A549 (cell line): ENCODE measurements around the gene CR1. TPM values are rescaled to one million over a fixed set of nuclear protein-coding genes. Genes with fewer than 3 reads are reported as not detected.

Experiments
- ATAC-seq, 2 experiments: fragments of 200-7000 bp in 1 of 2; fragments of >200 bp in 1 of 2; cut with Nextera tagmentation in 1 of 2; cut with Tn5 transposase in 1 of 2; 3 replicates each; pipeline versions ENCODE4 v1.8.0 to v1.9.1; 2018 to 2020; ENCODE audit warnings: mild to moderate bottlenecking in 1 of 2, moderate library complexity in 1 of 2
- CTCF ChIA-PET: fragments of 300-600 bp; sonication (Branson Sonifier 250); formaldehyde crosslinking; extraction: SDS; loops from one replicate; lab custom pipeline; 2021; ENCODE audit warnings: antibody characterized with exemption, inconsistent platforms; lab: Yijun Ruan, JAX
- POLR2A ChIA-PET: fragments of 350-600 bp; formaldehyde crosslinking; extraction: SDS; loops from one replicate; lab custom pipeline; 2021; ENCODE audit warnings: antibody characterized with exemption, inconsistent platforms; lab: Yijun Ruan, JAX
- DNase-seq, 2 experiments: peaks; one replicate each; pipeline versions ENCODE4 v3.0.0 to v3.0.0-alpha.2; 2011 to 2016; ENCODE audit warnings: low read depth in 1 of 2, low spot score in 1 of 2
- FAIRE-seq: peaks from 2 replicates; lab custom pipeline; 2011; peaks lifted over from hg19 to GRCh38; lab: Jason Lieb, UNC
- H3K27ac ChIP-seq, 2 experiments: fragments of >200 bp; sonication (Bioruptor Twin); formaldehyde crosslinking; 3 replicates each; pipeline ENCODE4 v1.5.1; 2016 to 2017
- H3K4me1 ChIP-seq: fragments of >200 bp; sonication (Bioruptor Twin); formaldehyde crosslinking; 3 replicates; pipeline ENCODE4 v1.6.1; 2016
- H3K4me2 ChIP-seq: fragments of >200 bp; sonication (Bioruptor Twin); formaldehyde crosslinking; 3 replicates; pipeline ENCODE4 v1.6.1; 2016
- H3K4me3 ChIP-seq: fragments of >200 bp; sonication (Bioruptor Twin); formaldehyde crosslinking; 3 replicates; pipeline ENCODE4 v1.5.1; 2016
- H3K9me3 ChIP-seq: fragments of >200 bp; sonication (Bioruptor Twin); formaldehyde crosslinking; 3 replicates; pipeline ENCODE4 v1.6.1; 2016
- BHLHE40 ChIP-seq: IDR thresholded peaks from 2 replicates; pipeline ENCODE4 v1.6.1; 2012; ENCODE audit warnings: low read depth, low read length, inconsistent platforms
- CBX2 ChIP-seq: fragments of 200-600 bp; sonication (generic); IDR thresholded peaks from 2 replicates; pipeline ENCODE4 v1.6.1; 2016; ENCODE audit warnings: low read depth, mild to moderate bottlenecking, borderline replicate concordance
- EHF ChIP-seq: fragments of 250-450 bp; sonication (Bioruptor Pico); IDR thresholded peaks from 2 replicates; pipeline ENCODE4 v1.5.0; 2020; ENCODE audit warnings: mild to moderate bottlenecking
- ESRRA ChIP-seq: fragments of 150-350 bp; IDR thresholded peaks from 2 replicates; pipeline ENCODE4 v1.6.1; 2014; ENCODE audit warnings: mild to moderate bottlenecking, low read length, borderline replicate concordance
- FOXS1 ChIP-seq: fragments of 250-450 bp; sonication (Bioruptor Pico); IDR thresholded peaks from 2 replicates; pipeline ENCODE4 v1.5.0; 2020; ENCODE audit warnings: mild to moderate bottlenecking, moderate library complexity
- GATA3 ChIP-seq: IDR thresholded peaks from 2 replicates; pipeline ENCODE4 v1.6.1; 2012; ENCODE audit warnings: borderline replicate concordance
- JUNB ChIP-seq: fragments of >200 bp; sonication (Bioruptor Twin); formaldehyde crosslinking; IDR thresholded peaks from 2 replicates; pipeline ENCODE4 v1.6.1; 2016
- KDM5A ChIP-seq: fragments of 200-600 bp; sonication (generic); IDR thresholded peaks from 2 replicates; pipeline ENCODE4 v1.6.1; 2016; ENCODE audit warnings: antibody characterized with exemption, mild to moderate bottlenecking
- NFE2L2 ChIP-seq: fragments of 150-350 bp; conservative IDR thresholded peaks from 2 replicates; pipeline ENCODE4 v1.6.1; 2014; ENCODE audit warnings: low read length
- NPAS2 ChIP-seq: fragments of 250-450 bp; sonication (Bioruptor Pico); IDR thresholded peaks from 2 replicates; pipeline ENCODE4 v1.8.0; 2022; ENCODE audit warnings: mild to moderate bottlenecking, moderate library complexity, borderline replicate concordance
- POLR2A ChIP-seq: IDR thresholded peaks from 2 replicates; pipeline ENCODE4 v1.6.1; 2012; ENCODE audit warnings: mild to moderate bottlenecking, low read length
- RCOR1 ChIP-seq: fragments of 150-350 bp; IDR thresholded peaks from 2 replicates; pipeline ENCODE4 v1.6.1; 2014; ENCODE audit warnings: antibody characterized with exemption, low read length, low read depth
- RFX5 ChIP-seq: fragments of 450-650 bp; IDR thresholded peaks from 2 replicates; pipeline ENCODE4 v1.7.1; 2014; ENCODE audit warnings: antibody characterized with exemption, mild to moderate bottlenecking, moderate library complexity
- RNF2 ChIP-seq: fragments of 200-600 bp; sonication (generic); IDR thresholded peaks from 2 replicates; pipeline ENCODE4 v1.6.1; 2016; ENCODE audit warnings: low read depth, mild to moderate bottlenecking, antibody characterized with exemption, moderate library complexity, borderline replicate concordance
- ZC3H11A ChIP-seq: fragments of 450-650 bp; IDR thresholded peaks from 2 replicates; pipeline ENCODE4 v1.6.1; 2014; ENCODE audit warnings: antibody characterized with exemption, mild to moderate bottlenecking
- ZSCAN20 ChIP-seq: fragments of 250-450 bp; sonication (Bioruptor Pico); IDR thresholded peaks from 2 replicates; pipeline ENCODE4 v1.8.0; 2022; ENCODE audit warnings: mild to moderate bottlenecking, moderate library complexity
- WGBS: methylation state at CpG from one replicate; pipeline ENCODE4 v1.1.6; 2017; ENCODE audit errors: missing lambda C conversion rate; 5-methylcytosine and 5-hydroxymethylcytosine counted together
- polyA plus RNA-seq, 4 experiments: library from polyadenylated mRNA; depleted of rRNA in 3 of 4; stranded (reverse); fragments of >200 nt; fragmentation: RNase III in 1 of 4; extraction: RNeasy Plus Mini Kit Qiagen cat#74134 plus additional on column Dnase treatment in 1 of 4; gene quantifications; 2 replicates in 3 of 4; 3 replicates in 1 of 4; pipeline ENCODE4 v1.2.3, GENCODE V29; 2011 to 2017
- TF ChIP-seq, protein P1 (sequence below): fragments of 450-650 bp; IDR thresholded peaks from 2 replicates; pipeline ENCODE4 v1.6.1; 2014; ENCODE audit warnings: antibody characterized with exemption
- TF ChIP-seq, protein P2 (sequence below): IDR thresholded peaks from 2 replicates; pipeline ENCODE4 v1.6.1; 2012; ENCODE audit warnings: low read depth, borderline replicate concordance
- TF ChIP-seq, protein P3 (sequence below): fragments of >200 bp; sonication (Bioruptor Twin); formaldehyde crosslinking; IDR thresholded peaks from 3 replicates; pipeline ENCODE4 v1.5.1; 2016

The CR1 gene
- polyA plus RNA-seq, 2 of the 4 experiments (the other 2 are of a cell fraction) = not detected

DNA sequence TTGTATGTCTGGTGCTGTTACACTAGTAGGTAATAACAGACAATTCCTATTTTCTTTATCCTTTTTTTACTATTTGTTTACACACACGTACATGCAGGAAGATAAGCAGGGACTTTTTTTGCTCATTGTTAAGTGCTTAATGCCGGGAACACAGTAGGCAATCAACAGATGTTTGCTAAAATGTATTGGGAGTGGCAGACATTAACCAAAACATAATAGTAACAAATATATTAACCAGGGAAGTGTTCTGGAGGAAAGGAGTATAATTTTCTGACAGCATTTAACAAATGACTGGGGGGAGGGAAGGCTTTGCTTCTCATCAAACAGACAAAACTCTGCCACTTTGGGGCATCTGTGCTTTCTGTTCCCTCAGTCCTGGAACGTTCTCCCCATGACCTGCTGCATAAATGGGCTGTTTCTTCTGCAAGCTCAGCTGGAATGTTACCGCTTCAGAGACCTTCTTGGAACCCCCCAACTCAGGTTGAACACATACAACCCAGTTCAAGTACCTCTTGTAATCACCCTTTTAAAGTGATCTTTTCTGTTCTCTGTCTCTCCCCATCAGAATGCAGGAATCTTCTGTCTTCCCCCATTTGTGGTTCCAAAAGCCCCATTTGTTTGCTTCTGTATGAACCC is 151.1 kb downstream of the CR1 start:
- WGBS = 53% methylated on average over 4 of the region's 4 CpGs
- ATAC-seq (no peak), FAIRE-seq (no peak)

DNA sequence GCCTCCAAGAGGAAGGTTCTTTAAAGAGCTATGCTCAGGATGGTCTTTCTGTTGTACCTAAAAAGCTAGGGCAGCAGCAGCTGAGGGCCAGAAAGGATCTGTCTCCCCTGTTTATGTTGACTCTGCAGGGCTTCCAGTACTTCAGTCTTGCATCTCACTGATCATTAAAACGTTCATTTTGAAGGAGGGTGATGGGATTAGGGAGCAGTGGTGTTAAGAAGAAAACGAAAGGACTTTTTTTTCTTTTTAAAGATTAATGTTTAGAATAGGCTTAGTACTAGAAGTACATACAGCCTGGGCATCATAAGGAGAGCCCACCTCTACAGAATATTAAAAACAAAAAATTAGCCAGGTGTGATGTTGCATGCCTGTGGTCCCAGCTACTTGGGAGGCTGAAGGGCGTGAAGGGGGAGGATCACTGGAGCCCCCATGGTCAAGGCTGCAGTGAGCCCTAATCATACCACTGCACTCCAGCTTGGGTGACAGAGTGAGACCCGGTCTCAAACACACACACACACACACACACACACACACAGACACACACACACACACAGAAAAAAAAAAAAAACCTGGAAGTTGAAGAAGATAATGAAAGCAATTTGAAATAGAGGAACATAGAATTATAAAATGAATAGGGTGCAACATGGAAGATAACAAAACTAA is 151.8 kb downstream of the CR1 start:
- ChIA-PET POLR2A (no interaction called here), CTCF (no interaction called here)
- Histone ChIP-seq H3K4me1 (peaks cover 3% of the 10 kb centered on the region; the same call in 1 of the 3 replicates), H3K4me2 (no peak overlapping the region)
- ATAC-seq (no peak), FAIRE-seq (no peak)
- TF ChIP-seq, protein P1, sequence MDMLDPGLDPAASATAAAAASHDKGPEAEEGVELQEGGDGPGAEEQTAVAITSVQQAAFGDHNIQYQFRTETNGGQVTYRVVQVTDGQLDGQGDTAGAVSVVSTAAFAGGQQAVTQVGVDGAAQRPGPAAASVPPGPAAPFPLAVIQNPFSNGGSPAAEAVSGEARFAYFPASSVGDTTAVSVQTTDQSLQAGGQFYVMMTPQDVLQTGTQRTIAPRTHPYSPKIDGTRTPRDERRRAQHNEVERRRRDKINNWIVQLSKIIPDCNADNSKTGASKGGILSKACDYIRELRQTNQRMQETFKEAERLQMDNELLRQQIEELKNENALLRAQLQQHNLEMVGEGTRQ = no peak
- TF ChIP-seq RCOR1 (no peak), RFX5 (no peak), ESRRA (no peak), RNF2 (no peak), BHLHE40 (no peak), FOXS1 (CRISPR knock-in tag) (no peak), EHF (CRISPR knock-in tag) (no peak), ZSCAN20 (CRISPR knock-in tag) (no peak), NPAS2 (CRISPR knock-in tag) (no peak), ZC3H11A (no peak), GATA3 (no peak), POLR2A (no peak), CBX2 (no peak), NFE2L2 (no peak), KDM5A (no peak)
- TF ChIP-seq, protein P2, sequence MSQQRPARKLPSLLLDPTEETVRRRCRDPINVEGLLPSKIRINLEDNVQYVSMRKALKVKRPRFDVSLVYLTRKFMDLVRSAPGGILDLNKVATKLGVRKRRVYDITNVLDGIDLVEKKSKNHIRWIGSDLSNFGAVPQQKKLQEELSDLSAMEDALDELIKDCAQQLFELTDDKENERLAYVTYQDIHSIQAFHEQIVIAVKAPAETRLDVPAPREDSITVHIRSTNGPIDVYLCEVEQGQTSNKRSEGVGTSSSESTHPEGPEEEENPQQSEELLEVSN = no peak
- TF ChIP-seq, all 56 proteins: peak for 0
- Histone ChIP-seq H3K4me3 (no peak overlapping the region), H3K9me3 (no peaks in the 10 kb centered on the region), H3K27ac (no peak overlapping the region)
- DNase-seq = no peak
- 27% methylated on average over 4 of the region's 4 CpGs for WGBS

More for the DNA sequence above, 151.1 kb downstream of the CR1 start:
- Histone ChIP-seq H3K27ac (no peak overlapping the region), H3K9me3 (no peaks in the 10 kb centered on the region), H3K4me3 (no peak overlapping the region), H3K4me2 (no peak overlapping the region), H3K4me1 (peaks cover 3% of the 10 kb centered on the region; the same call in 1 of the 3 replicates)
- TF ChIP-seq NFE2L2 (no peak), KDM5A (no peak), NPAS2 (CRISPR knock-in tag) (no peak), JUNB (no peak)
- TF ChIP-seq, protein P3, sequence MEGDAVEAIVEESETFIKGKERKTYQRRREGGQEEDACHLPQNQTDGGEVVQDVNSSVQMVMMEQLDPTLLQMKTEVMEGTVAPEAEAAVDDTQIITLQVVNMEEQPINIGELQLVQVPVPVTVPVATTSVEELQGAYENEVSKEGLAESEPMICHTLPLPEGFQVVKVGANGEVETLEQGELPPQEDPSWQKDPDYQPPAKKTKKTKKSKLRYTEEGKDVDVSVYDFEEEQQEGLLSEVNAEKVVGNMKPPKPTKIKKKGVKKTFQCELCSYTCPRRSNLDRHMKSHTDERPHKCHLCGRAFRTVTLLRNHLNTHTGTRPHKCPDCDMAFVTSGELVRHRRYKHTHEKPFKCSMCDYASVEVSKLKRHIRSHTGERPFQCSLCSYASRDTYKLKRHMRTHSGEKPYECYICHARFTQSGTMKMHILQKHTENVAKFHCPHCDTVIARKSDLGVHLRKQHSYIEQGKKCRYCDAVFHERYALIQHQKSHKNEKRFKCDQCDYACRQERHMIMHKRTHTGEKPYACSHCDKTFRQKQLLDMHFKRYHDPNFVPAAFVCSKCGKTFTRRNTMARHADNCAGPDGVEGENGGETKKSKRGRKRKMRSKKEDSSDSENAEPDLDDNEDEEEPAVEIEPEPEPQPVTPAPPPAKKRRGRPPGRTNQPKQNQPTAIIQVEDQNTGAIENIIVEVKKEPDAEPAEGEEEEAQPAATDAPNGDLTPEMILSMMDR = no peak
- POLR2A ChIA-PET = no interaction called here
- CTCF ChIA-PET = no interaction called here
- no peak for DNase-seq
